Testis (tissue), 2 donors: ENCODE measurements around the gene SETD1A.

ENCODE experiments used
- CTCF ChIP-seq, 3 experiments: fragments of 450-650 bp in 2 of 3; fragments of 200-600 bp in 1 of 3; sonication (generic) in 1 of 3; IDR thresholded peaks; one replicate each; pipeline ENCODE4 v1.5.1; 2016 to 2019; ENCODE audit warnings: antibody characterized with exemption in 3 of 3, mild to moderate bottlenecking in 2 of 3, moderate library complexity in 1 of 3
- POLR2A ChIP-seq: fragments of 450-650 bp; IDR thresholded peaks from one replicate; pipeline ENCODE4 v1.6.1; 2017; ENCODE audit warnings: antibody characterized with exemption, mild to moderate bottlenecking, moderate library complexity

DNA sequence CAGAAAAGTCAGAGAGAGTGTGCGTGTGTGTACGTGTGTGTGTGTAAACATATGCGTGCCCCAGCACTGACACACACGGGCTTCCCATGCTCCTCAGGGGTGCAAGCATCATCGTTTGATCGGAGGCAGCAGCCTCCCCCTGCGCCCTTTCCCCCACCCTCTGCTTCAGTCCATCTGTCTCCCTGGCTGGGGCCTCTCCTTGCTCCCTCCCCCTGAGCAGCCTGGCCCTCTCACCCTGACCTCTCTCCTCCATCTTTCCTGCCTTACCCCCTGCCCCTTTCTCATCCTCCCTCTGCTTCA is 48.5 kb downstream of the SETD1A start:
- TF ChIP-seq CTCF (IDR thresholded peaks at IDR 0.05) (no peak), POLR2A (no peak)
